CD4-positive, alpha-beta memory T cell (primary cell): ENCODE data around the gene DLGAP4. TPM values are rescaled to one million over a fixed set of nuclear protein-coding genes. Genes with fewer than 3 reads are reported as not detected.
A peak's percentile ranks its signal among the peaks of the same experiment; 100 is the strongest.
"Not testable (repeated sequence)": the region's sequence is repeated elsewhere in the genome, so short reads cannot be mapped to it uniquely, and the experiment has no call there.

Source experiments
- CTCF ChIA-PET: fragments of 350-600 bp; sonication (Branson Sonifier 250); formaldehyde crosslinking; loops from one replicate; lab custom pipeline; 2021; ENCODE audit warnings: inconsistent platforms; ENCODE audit not compliant: partially characterized antibody; lab: Charles Lee
- POLR2A ChIA-PET: fragments of 350-600 bp; sonication (Branson Sonifier 250); formaldehyde crosslinking; loops from one replicate; lab custom pipeline; 2021; ENCODE audit not compliant: partially characterized antibody; lab: Charles Lee
- DNase-seq, 5 donors: peaks; one replicate each; pipeline versions ENCODE4 v3.0.0 to v3.0.0-alpha.2; 2020 to 2022; ENCODE audit warnings: mixed read lengths in 1 of 5
- H3K27ac ChIP-seq: one replicate; pipeline ENCODE4 v1.7.0; 2013; ENCODE audit warnings: low read depth, low read length
- H3K27me3 ChIP-seq: 2 replicates; pipeline ENCODE4 v1.7.0; 2013; ENCODE audit warnings: mild to moderate bottlenecking, low read length, moderate library complexity; ENCODE audit not compliant: insufficient read depth
- H3K36me3 ChIP-seq: 2 replicates; pipeline ENCODE4 v1.7.0; 2013; ENCODE audit warnings: mild to moderate bottlenecking, low read length, moderate library complexity; ENCODE audit not compliant: insufficient read depth
- H3K4me1 ChIP-seq: 2 replicates; pipeline ENCODE4 v1.7.0; 2013; ENCODE audit warnings: mild to moderate bottlenecking, low read length, moderate library complexity; ENCODE audit not compliant: insufficient read depth
- H3K4me3 ChIP-seq, 2 donors: one replicate each; pipeline ENCODE4 v1.7.0; 2013; ENCODE audit warnings: low read length in 2 of 2, mild to moderate bottlenecking in 1 of 2
- H3K9me3 ChIP-seq, 2 donors: one replicate each; pipeline ENCODE4 v1.7.0; 2013; ENCODE audit warnings: low read length in 2 of 2, control low read depth in 1 of 2; ENCODE audit not compliant: control insufficient read depth in 1 of 2
- H3K27ac Mint-ChIP-seq, 7 donors: one replicate each; pipeline ENCODE4 v1.8.0; 2020 to 2021; ENCODE audit warnings: mixed read lengths in 7 of 7, mild to moderate bottlenecking in 6 of 7, inconsistent platforms in 3 of 7, moderate library complexity in 3 of 7
- H3K27me3 Mint-ChIP-seq, 2 donors: one replicate each; pipeline ENCODE4 v1.8.0; 2020 to 2021; ENCODE audit warnings: mixed read lengths in 2 of 2
- H3K36me3 Mint-ChIP-seq, 2 donors: one replicate each; pipeline ENCODE4 v1.8.0; 2020 to 2021; ENCODE audit warnings: mixed read lengths in 2 of 2, inconsistent platforms in 1 of 2, mild to moderate bottlenecking in 1 of 2
- H3K4me1 Mint-ChIP-seq, 4 donors: one replicate each; pipeline ENCODE4 v1.8.0; 2020 to 2021; ENCODE audit warnings: mixed read lengths in 4 of 4, mild to moderate bottlenecking in 1 of 4
- H3K4me3 Mint-ChIP-seq, 8 donors: one replicate each; pipeline ENCODE4 v1.8.0; 2020 to 2021; ENCODE audit warnings: mixed read lengths in 8 of 8, mild to moderate bottlenecking in 7 of 8, moderate library complexity in 6 of 8, inconsistent platforms in 3 of 8
- H3K9me3 Mint-ChIP-seq, 8 donors: one replicate each; pipeline ENCODE4 v1.8.0; 2020 to 2021; ENCODE audit warnings: mixed read lengths in 8 of 8, mild to moderate bottlenecking in 5 of 8, inconsistent platforms in 3 of 8, moderate library complexity in 1 of 8
- intact Hi-C: fragments of 100-400 bp; cut with micrococcal nuclease; formaldehyde crosslinking; loops from one replicate; pipeline ENCODE4 v1.15.1; 2023
- polyA plus RNA-seq, 2 donors: library from polyadenylated mRNA; unstranded; fragments of 300-500 nt; fragmentation: Illumina TruSeq; gene quantifications; one replicate each; pipeline ENCODE4 v1.2.3, GENCODE V29; 2021
- total RNA-seq, 2 experiments: library from RNA; stranded (reverse); gene quantifications; one replicate each; pipeline ENCODE4 v1.2.3, GENCODE V29; 2021

The DLGAP4 gene
- total and polyA plus RNA-seq, 4 experiments from 2014 or later: 13.3 to 50.2 (median 31.0) TPM

GRCh38 chr20:36549942-36550789 is 244.0 kb downstream of the DLGAP4 start:
- CTCF ChIA-PET: interaction anchor here (1.6 kb wide), 1 partner anchor 44 kb away, joined by 5 read pairs; no protein-coding TSS in a partner anchor
- no peaks in the 10 kb centered on the region for H3K4me1 ChIP-seq
- Mint-ChIP-seq H3K9me3 (no peaks in the 10 kb centered on the region), H3K4me1 (peaks cover 0 to 1% (median 0%) of the 10 kb centered on the region in 4 donors), H3K36me3 (no peaks in the 10 kb centered on the region), H3K4me3 (no peak overlapping the region), H3K27me3 (no peaks in the 10 kb centered on the region), H3K27ac (no peak overlapping the region)
- H3K4me3 ChIP-seq: no peak overlapping the region
- H3K27me3 ChIP-seq: no peaks in the 10 kb centered on the region
- no peaks in the 10 kb centered on the region for H3K9me3 ChIP-seq
- intact Hi-C loops: no loop called here
- H3K36me3 ChIP-seq: no peaks in the 10 kb centered on the region
- no peak for DNase-seq
- POLR2A ChIA-PET: no interaction called here
- H3K27ac ChIP-seq: no peak overlapping the region

GRCh38 chr20:36550790-36551299 is 244.7 kb downstream of the DLGAP4 start:
- intact Hi-C loops: no loop called here
- ChIA-PET POLR2A (no interaction called here), CTCF (interaction anchor here (0.8 kb wide), 1 partner anchor 44 kb away, joined by 3 read pairs; no protein-coding TSS in a partner anchor)
- H3K27ac ChIP-seq: no peak overlapping the region
- no peak for DNase-seq
- no peaks in the 10 kb centered on the region for H3K27me3 Mint-ChIP-seq
- H3K4me1 Mint-ChIP-seq: peaks cover 0 to 7% (median under 1%) of the 10 kb centered on the region in 4 donors
- no peaks in the 10 kb centered on the region for H3K4me1 ChIP-seq
- H3K4me3 ChIP-seq: no peak overlapping the region
- no peaks in the 10 kb centered on the region for H3K36me3 ChIP-seq
- H3K4me3 Mint-ChIP-seq: no peak overlapping the region
- H3K36me3 Mint-ChIP-seq: no peaks in the 10 kb centered on the region
- no peaks in the 10 kb centered on the region for H3K9me3 ChIP-seq
- H3K9me3 Mint-ChIP-seq: no peaks in the 10 kb centered on the region
- no peak overlapping the region for H3K27ac Mint-ChIP-seq
- H3K27me3 ChIP-seq: no peaks in the 10 kb centered on the region

GRCh38 chr20:36555248-36555647 is 249.1 kb downstream of the DLGAP4 start:
- no peak overlapping the region for H3K27ac ChIP-seq
- Mint-ChIP-seq H3K4me1 (peaks cover 5 to 16% (median 7%) of the 10 kb centered on the region in 4 donors), H3K36me3 (no peaks in the 10 kb centered on the region), H3K9me3 (no peaks in the 10 kb centered on the region), H3K27me3 (no peaks in the 10 kb centered on the region), H3K27ac (peak overlapping the region in 1 of 7 donors; percentile 0), H3K4me3 (peak overlapping the region in 1 of 8 donors; percentile 15)
- DNase-seq: no peak
- intact Hi-C loops: no loop called here
- H3K4me1 ChIP-seq: peaks cover 8% of the 10 kb centered on the region
- H3K4me3 ChIP-seq: no peak overlapping the region
- ChIA-PET POLR2A (no interaction called here), CTCF (no interaction called here)
- H3K36me3 ChIP-seq: no peaks in the 10 kb centered on the region
- H3K27me3 ChIP-seq: no peaks in the 10 kb centered on the region
- no peaks in the 10 kb centered on the region for H3K9me3 ChIP-seq

GRCh38 chr20:36562724-36563123 is 256.6 kb downstream of the DLGAP4 start:
- Histone ChIP-seq H3K4me1 (no peaks in the 10 kb centered on the region), H3K27me3 (no peaks in the 10 kb centered on the region), H3K9me3 (peaks cover 0 to 4% of the 10 kb centered on the region in 2 donors), H3K36me3 (no peaks in the 10 kb centered on the region), H3K4me3 (no peak overlapping the region), H3K27ac (no peak overlapping the region)
- Mint-ChIP-seq H3K36me3 (no peaks in the 10 kb centered on the region), H3K27ac (peak overlapping the region in 1 of 7 donors; percentile 3), H3K4me3 (no peak overlapping the region), H3K27me3 (no peaks in the 10 kb centered on the region), H3K4me1 (peaks cover 2 to 8% (median 5%) of the 10 kb centered on the region in 4 donors), H3K9me3 (peaks cover 0 to 6% (median 2%) of the 10 kb centered on the region in 8 donors)
- ChIA-PET CTCF (interaction anchor here (1.2 to 1.3 kb wide), 2 partner anchors 52 to 193 kb away, joined by 4 read pairs; no protein-coding TSS in a partner anchor), POLR2A (interaction anchor here (1.8 kb wide), 1 partner anchor 11 kb away, joined by 8 read pairs; the partner anchor contains the start of gene TGIF2)
- intact Hi-C loops: no loop called here
- no peak for DNase-seq

GRCh38 chr20:36563374-36563773 is 257.2 kb downstream of the DLGAP4 start:
- H3K9me3 ChIP-seq: peaks cover 0 to 4% of the 10 kb centered on the region in 2 donors
- ChIA-PET CTCF (no interaction called here), POLR2A (no interaction called here)
- Mint-ChIP-seq H3K36me3 (no peaks in the 10 kb centered on the region), H3K27ac (peak overlapping the region in 1 of 7 donors; percentile 4), H3K4me3 (no peak overlapping the region), H3K4me1 (peaks cover 2 to 8% (median 5%) of the 10 kb centered on the region in 4 donors), H3K27me3 (no peaks in the 10 kb centered on the region), H3K9me3 (peaks cover 0 to 6% (median 2%) of the 10 kb centered on the region in 8 donors)
- H3K4me3 ChIP-seq: no peak overlapping the region
- no peaks in the 10 kb centered on the region for H3K27me3 ChIP-seq
- H3K36me3 ChIP-seq: no peaks in the 10 kb centered on the region
- no peaks in the 10 kb centered on the region for H3K4me1 ChIP-seq
- DNase-seq: no peak
- intact Hi-C loops: no loop called here
- H3K27ac ChIP-seq: no peak overlapping the region

- H3K9me3 ChIP-seq, POLR2A ChIA-PET, H3K36me3 Mint-ChIP-seq, H3K4me3 ChIP-seq, CTCF ChIA-PET, DNase-seq, H3K36me3 ChIP-seq, H3K27me3 Mint-ChIP-seq, H3K27me3 ChIP-seq, H3K27ac ChIP-seq, intact Hi-C loops, H3K4me1 ChIP-seq, H3K9me3 Mint-ChIP-seq, H3K4me1 Mint-ChIP-seq: not testable (repeated sequence)
- peak overlapping the region in 3 of 7 donors; percentile 18 to 76 (median 23) for H3K27ac Mint-ChIP-seq
- H3K4me3 Mint-ChIP-seq: peak overlapping the region in 1 of 8 donors; percentile 8
Measured at GRCh38 chr20:36564078-36564725, 258.1 kb downstream of the DLGAP4 start.

- H3K9me3 Mint-ChIP-seq, H3K36me3 Mint-ChIP-seq, intact Hi-C loops, POLR2A ChIA-PET, H3K36me3 ChIP-seq, H3K4me1 Mint-ChIP-seq, H3K9me3 ChIP-seq, H3K4me3 ChIP-seq, CTCF ChIA-PET, H3K27me3 ChIP-seq, H3K27me3 Mint-ChIP-seq, H3K27ac ChIP-seq, H3K4me1 ChIP-seq: not testable (repeated sequence)
- peak in 1 of 5 donors; percentile 24 for DNase-seq
- H3K27ac Mint-ChIP-seq: peak overlapping the region in 3 of 7 donors; percentile 30 to 58 (median 30)
- H3K4me3 Mint-ChIP-seq: peak overlapping the region in 1 of 8 donors; percentile 60
Measured at GRCh38 chr20:36564726-36565121, 258.6 kb downstream of the DLGAP4 start.
